ENCODE measurements around the gene CMPK2. TPM values are rescaled to one million over a fixed set of nuclear protein-coding genes. Genes with fewer than 3 reads are reported as not detected.
A peak's percentile ranks its signal among the peaks of the same experiment; 100 is the strongest.
"Not testable (repeated sequence)": the region's sequence is repeated elsewhere in the genome, so short reads cannot be mapped to it uniquely, and the experiment has no call there.

CMPK2 gene
- total RNA-seq, 2 donors from 2014 or later = 4.6 to 12.0 TPM

DNA sequence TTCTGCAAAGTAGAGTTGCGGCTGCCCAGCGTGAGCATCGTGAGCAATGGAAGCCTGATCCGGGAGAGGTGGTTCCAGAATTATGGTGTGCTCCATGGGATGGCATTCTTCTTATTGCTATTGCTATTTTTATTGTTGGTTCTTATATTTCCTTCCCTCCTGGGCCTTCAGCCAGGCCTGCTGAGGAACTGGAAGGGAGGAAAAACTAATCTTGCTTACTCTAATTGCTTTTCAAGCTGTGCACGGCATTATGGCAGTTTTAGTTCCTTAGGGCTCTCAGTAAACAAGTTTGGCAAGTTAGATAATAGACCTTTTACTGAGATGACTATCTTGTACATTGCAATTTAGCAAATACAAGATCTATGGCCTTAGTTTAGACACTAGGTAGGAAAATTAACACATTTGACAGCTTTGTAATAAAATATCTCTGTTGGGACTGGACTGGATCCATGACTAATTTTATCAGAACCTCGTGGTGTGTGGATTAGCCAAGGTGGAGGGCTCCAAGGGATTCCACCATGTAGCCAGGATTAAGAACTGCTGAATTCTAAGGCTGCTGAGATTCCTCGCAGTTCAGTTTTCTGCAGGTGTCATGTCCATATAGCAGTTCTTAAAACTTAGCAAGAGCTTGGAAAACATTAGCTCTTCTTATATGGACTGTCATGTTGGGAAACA lies 17.9 kb upstream of the CMPK2 start:
- DNase-seq (no peak), ATAC-seq (no peak)
- intact Hi-C loops (cut with DNase I, micrococcal nuclease) = no loop called here

DNA sequence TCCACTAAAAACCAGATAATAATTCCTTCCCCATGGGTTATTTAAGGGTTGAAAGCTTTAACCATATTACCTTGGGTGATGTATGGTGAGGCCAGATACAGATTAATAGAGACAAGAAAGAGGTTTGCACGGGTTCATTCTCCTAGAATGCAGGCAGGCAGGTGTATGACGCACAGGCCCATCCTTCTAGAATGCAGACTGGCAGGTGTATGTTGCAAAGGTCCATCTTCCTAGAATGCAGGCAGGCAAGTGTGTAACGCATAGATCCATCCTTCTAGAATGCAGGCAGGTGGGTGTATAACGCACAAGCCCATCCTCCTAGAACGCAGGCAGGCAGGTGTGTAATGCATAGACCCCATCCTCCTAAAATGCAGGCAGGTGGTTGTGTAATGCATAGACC lies 15.8 kb upstream of the CMPK2 start:
- intact Hi-C loops (cut with DNase I, micrococcal nuclease) = no loop called here
- DNase-seq = no peak
- no peak for ATAC-seq

DNA sequence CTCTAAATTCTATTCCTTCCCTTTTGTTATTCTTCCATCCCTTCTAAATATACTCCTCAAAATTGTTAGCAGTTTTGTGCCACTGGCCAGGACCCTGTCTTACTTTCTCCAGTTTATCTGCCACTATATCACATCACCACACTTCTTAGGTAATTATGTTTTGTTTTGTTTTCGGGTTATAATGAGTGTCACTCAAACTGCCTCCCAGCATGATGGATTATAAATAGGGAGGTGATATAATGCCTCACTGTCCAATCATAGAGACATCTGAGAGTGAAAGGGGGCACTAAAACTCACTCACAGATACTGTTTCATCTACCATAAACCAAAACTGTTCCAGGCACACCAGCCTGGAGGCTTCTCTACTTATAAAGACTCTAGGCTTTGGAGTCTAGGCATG lies 15.3 kb upstream of the CMPK2 start:
- intact Hi-C loops (cut with DNase I, micrococcal nuclease) = no loop called here
- no peak for ATAC-seq
- DNase-seq = no peak

GRCh38 chr2:6880200-6880733 lies 14.6 kb upstream of the CMPK2 start:
- ATAC-seq = no peak
- intact Hi-C loops (cut with DNase I, micrococcal nuclease) = no loop called here
- DNase-seq = no peak

- DNase-seq = no peak
- intact Hi-C loops (cut with DNase I, micrococcal nuclease) = no loop called here
- ATAC-seq = no peak
Observed at GRCh38 chr2:6879011-6879410, 13.3 kb upstream of the CMPK2 start.

- ATAC-seq (no peak), DNase-seq (no peak)
- intact Hi-C loops (cut with DNase I, micrococcal nuclease) = no loop called here
Observed at GRCh38 chr2:6878549-6878948, 12.8 kb upstream of the CMPK2 start.

DNA sequence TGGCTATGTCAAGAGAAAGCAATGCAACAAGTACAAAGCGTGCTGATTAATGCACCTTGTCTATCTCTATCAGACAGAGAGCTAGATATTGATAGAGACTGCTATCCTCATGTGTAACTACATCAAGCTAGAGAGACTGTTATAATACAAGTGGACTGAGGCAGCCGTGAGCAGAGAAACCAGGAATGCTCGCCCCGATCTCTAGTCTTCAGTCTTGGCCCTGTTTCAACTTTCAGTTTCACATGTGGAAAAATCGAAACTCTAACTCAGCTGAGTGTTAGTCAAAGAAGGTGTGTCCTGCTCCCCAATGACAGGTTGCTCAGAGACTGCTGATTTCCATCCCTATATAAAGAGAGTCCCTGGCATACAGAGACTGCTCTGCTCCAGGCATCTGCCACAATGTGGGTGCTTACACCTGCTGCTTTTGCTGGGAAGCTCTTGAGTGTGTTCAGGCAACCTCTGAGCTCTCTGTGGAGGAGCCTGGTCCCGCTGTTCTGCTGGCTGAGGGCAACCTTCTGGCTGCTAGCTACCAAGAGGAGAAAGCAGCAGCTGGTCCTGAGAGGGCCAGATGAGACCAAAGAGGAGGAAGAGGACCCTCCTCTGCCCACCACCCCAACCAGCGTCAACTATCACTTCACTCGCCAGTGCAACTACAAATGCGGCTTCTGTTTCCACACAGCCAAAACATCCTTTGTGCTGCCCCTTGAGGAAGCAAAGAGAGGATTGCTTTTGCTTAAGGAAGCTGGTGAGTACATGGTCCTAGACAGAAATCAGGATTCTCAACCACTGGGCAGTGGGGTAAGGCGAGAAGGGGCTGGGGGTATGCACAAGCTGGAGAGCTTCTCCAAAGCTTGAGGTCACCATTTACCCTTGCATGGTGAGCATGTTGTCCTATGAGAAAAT lies 11.9 kb upstream of the CMPK2 start, which contains the start of gene RSAD2:
RSAD2 (plus strand) TSS at position 376 of the 903 bp plus-strand sequence; CDS start at position 400, 24 bp downstream.
- ATAC-seq = peak; percentile 96
- intact Hi-C loops (cut with DNase I, micrococcal nuclease) = no loop called here
- DNase-seq = peak; percentile 17 to 30

GRCh38 chr2:6876309-6876708 lies 10.6 kb upstream of the CMPK2 start:
- intact Hi-C loops (cut with DNase I, micrococcal nuclease) = no loop called here
- ATAC-seq = no peak

DNA sequence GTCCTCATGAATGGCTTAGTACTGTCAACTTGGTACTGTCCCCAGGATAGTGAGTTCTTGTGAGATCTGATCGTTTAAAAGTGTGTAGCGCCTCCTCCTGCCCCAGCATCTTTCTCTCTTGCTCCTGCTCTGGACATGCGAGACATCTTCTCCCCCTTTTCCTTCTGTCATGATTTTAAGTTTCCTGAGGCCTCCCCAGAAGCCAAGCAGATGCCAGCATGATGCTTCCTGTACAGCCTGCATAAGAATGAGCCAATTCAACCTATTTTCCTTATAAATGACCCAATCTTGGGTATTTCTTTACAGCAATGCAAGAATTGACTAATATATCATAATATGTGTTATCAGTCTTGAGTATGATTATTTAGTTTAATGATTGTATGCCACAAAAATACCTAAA lies 8.3 kb upstream of the CMPK2 start:
- ATAC-seq (no peak), DNase-seq (no peak)
- intact Hi-C loops (cut with DNase I, micrococcal nuclease) = no loop called here

More at GRCh38 chr2:6876309-6876708, 10.6 kb upstream of the CMPK2 start:
- DNase-seq = no peak

GRCh38 chr2:6872394-6872793 lies 6.7 kb upstream of the CMPK2 start:
- ATAC-seq (no peak), DNase-seq (no peak)
- intact Hi-C loops (cut with DNase I, micrococcal nuclease) = no loop called here

DNA sequence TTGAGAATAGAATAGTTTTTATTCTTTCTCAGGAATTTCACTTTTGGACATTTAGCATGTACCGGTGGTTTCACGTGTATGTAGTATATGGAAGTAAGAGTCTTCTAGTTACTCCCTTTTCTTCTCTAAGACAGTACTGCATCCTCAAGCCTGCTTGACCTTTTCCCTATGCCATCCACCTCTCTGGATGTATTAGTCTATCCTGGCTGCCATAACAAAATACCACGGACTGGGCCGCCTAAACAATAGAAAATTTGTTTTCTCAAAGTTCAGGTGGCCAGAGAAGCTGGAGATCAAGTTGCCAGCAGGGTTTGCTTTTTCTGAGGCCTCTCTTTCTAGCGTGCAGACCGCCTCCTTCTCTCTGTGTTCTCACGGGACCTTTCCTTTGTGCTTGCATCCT lies 1.3 kb upstream of the CMPK2 start:
- intact Hi-C loops (cut with DNase I, micrococcal nuclease) = no loop called here
- ATAC-seq = no peak
- no peak for DNase-seq

DNA sequence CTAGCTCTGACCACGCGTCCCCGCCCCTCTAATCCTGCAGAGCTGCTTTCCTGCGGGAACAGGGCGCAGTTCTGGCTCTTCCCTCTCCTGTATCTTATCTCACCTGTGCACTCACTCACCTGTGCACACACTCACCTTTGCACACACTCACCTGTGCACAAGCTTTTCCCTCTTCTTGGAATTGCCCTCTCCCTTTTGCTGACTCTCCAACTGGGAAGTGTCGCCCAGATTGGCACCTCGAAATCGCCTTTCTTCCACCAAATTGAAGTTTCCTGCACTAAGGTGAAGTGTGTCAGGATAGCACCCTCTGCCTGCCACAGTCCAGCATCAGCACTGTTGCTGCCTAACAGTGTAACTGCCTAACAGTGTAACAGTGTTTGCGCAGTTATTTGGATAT lies 566 bp upstream of the CMPK2 start:
- DNase-seq = peak; percentile 38 to 44
- intact Hi-C loops (cut with DNase I, micrococcal nuclease) = no loop called here
- peak; percentile 73 for ATAC-seq

DNA sequence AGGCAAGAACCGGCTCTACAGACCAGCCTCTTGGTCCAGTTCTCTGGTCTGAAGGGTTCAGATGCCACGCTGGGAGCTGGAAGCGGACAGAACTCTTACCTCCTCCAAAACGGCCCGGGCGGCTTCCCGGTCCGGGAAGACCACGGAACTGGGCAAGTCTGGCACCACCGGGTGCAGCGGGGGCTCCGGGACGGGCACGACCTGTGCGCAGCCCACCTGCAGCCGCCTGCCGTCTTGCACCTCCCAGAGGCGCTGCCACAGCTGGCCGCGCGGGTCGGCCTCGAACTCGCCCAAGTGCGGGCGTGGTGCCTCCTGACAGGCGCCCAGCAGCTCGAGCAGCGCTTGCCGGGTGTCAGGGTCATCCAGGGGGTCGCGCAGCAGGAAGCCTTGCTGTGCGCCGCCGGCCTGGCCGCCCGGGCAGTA lies 773 bp downstream of the CMPK2 start:
- no peak for ATAC-seq
- intact Hi-C loops (cut with DNase I, micrococcal nuclease) = no loop called here
- peak in 1 of 2 donors; percentile 28 for DNase-seq

GRCh38 chr2:6864231-6864754 lies 1.4 kb downstream of the CMPK2 start:
- ATAC-seq (no peak), DNase-seq (no peak)
- intact Hi-C loops (cut with DNase I, micrococcal nuclease) = no loop called here

- ATAC-seq (no peak), DNase-seq (no peak)
- intact Hi-C loops (cut with DNase I, micrococcal nuclease) = no loop called here
Observed at GRCh38 chr2:6863792-6864191, 1.9 kb downstream of the CMPK2 start.

DNA sequence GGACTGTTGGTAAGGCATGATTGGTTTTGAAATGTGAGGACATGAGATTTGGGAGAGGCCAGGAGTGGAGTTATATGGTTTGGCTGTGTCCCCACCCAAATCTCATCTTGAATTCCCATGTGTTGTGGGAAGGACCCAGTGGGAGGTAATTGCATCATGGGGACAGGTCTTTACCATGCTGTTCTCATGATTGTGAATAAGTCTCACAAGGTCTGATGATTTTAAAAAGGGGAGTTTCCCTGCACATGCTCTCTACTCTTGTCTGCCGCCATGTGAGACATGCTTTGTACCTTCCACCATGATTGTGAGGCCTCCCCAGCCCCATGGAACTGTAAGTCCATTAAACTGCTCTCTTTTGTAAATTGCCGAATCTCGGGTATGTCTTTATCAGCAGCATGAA lies 5.4 kb downstream of the CMPK2 start:
- ATAC-seq (no peak), DNase-seq (no peak)
- intact Hi-C loops (cut with DNase I, micrococcal nuclease) = no loop called here

DNA sequence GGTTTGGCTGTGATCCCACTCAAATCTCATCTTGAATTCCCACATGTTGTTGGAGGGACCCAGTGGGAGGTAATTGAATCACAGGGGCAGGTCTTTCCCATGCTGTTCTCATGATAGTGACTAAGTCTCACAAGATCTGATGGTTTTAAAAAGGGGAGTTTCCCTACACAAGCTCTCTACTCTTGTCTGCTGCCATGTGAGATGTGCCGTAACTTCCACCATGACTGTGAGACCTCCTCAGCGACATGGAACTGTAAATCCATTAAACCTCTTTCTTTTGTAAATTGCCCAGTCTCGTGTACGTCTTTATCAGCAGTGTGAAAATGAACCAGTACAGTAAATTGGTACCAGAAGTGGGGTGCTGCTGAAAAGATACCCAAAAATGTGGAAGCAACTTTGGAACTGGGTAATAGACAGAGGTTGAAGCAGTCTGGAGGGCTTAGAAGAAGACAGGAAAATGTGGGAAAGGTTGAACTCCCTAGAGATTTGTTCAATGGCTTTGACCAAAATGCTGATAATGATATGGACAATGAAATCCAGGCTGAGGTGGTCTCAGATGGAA lies 7.2 kb downstream of the CMPK2 start:
- intact Hi-C loops (cut with DNase I, micrococcal nuclease); DNase-seq; ATAC-seq: not testable (repeated sequence)

DNA sequence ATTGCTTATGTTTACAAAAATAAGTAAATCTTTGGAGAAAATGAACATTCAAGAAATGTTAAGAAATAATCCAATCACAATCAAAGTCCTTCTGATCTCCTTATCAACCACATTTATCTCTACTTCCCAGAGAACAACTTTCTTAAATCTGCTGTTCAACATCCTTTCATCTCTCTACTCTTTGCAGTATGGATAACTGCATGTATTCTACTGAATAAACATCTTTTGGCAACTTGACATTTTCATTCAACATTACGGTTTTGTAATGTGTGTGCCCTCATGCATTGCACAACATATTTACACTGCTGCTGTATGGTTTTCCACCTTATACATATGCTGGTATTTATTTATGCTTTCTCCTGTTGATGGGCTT lies 9.2 kb downstream of the CMPK2 start:
- intact Hi-C loops (cut with DNase I, micrococcal nuclease) = no loop called here
- ATAC-seq = no peak
- no peak for DNase-seq

DNA sequence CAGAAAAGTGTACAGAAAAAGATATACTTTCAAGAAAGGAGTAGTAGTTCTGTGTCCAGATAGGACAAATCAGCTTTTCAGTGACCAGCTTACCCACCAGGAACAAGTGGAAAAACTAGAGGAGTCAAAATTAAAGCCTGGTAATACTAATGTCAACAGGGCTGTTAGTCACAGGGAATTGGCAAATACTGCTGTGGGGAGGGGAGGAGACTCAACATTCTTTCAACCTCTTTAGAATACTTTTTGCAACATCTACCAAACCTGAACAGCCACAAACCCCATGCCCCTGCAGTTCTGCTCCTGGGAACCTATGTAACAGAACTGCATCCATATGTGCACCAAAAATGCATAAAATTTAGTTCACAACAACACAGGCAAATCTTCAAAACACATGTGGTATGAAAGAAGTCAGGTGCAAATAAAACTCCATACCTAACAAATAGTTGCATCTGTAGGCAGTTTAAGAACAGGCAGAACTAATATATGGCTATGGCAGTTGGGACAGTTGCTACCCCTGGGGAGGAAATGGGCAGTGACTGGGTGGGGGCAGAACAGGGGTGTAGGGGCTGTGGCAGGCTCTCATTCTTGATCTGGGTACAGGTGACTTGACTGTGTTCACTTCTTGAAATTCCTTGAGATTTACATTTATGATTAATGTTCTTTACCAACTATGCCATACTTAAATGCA lies 9.7 kb downstream of the CMPK2 start:
- ATAC-seq (no peak), DNase-seq (no peak)
- intact Hi-C loops (cut with DNase I, micrococcal nuclease) = no loop called here
